Glutamatergic neuron (in vitro differentiated cells): ENCODE measurements around the gene BAHCC1. TPM values are rescaled to one million over a fixed set of nuclear protein-coding genes. Genes with fewer than 3 reads are reported as not detected.

ENCODE experiments used
- DNase-seq: peaks from one replicate; pipeline ENCODE4 v3.0.0; 2022
- H3K27ac Mint-ChIP-seq: one replicate; pipeline ENCODE4 v1.8.0; 2020; ENCODE audit warnings: mild to moderate bottlenecking, mixed read lengths, inconsistent platforms; ENCODE audit not compliant: unreplicated experiment
- H3K27me3 Mint-ChIP-seq: one replicate; pipeline ENCODE4 v1.8.0; 2020; ENCODE audit warnings: mild to moderate bottlenecking, moderate library complexity, mixed read lengths, inconsistent platforms; ENCODE audit not compliant: unreplicated experiment
- H3K36me3 Mint-ChIP-seq: one replicate; pipeline ENCODE4 v1.8.0; 2020; ENCODE audit warnings: mild to moderate bottlenecking, mixed read lengths, inconsistent platforms; ENCODE audit not compliant: unreplicated experiment
- H3K4me1 Mint-ChIP-seq: one replicate; pipeline ENCODE4 v1.8.0; 2020; ENCODE audit warnings: mild to moderate bottlenecking, low read depth, mixed read lengths, inconsistent platforms; ENCODE audit not compliant: unreplicated experiment
- H3K4me3 Mint-ChIP-seq: one replicate; pipeline ENCODE4 v1.8.0; 2020; ENCODE audit warnings: mild to moderate bottlenecking, mixed read lengths, inconsistent platforms; ENCODE audit not compliant: unreplicated experiment
- H3K9me3 Mint-ChIP-seq: one replicate; pipeline ENCODE4 v1.8.0; 2020; ENCODE audit warnings: mild to moderate bottlenecking, moderate library complexity, mixed read lengths, inconsistent platforms; ENCODE audit not compliant: unreplicated experiment
- CTCF ChIP-seq: fragments of 200-600 bp; sonication (generic); IDR thresholded peaks from one replicate; pipeline ENCODE4 v1.5.0; 2021; ENCODE audit not compliant: partially characterized antibody, unreplicated experiment
- total RNA-seq: library from RNA; stranded (reverse); fragmentation: NEBNext Ultra II Directional; extraction: Animal tissue kit (Norgen Biotek cat#: 25700); gene quantifications from one replicate; pipeline ENCODE4 v1.2.1, GENCODE V29; 2021; ENCODE audit not compliant: unreplicated experiment

The BAHCC1 gene
- total RNA-seq, 1 donor from 2014 or later, result 111 TPM

GRCh38 chr17:81487089-81487486 is 91.8 kb downstream of the BAHCC1 start:
- TF ChIP-seq CTCF, result no peak
- Mint-ChIP-seq H3K4me3 (no peak overlapping the region), H3K36me3 (no peaks in the 10 kb centered on the region), H3K27ac (no peak overlapping the region), H3K4me1 (peaks cover 26% of the 10 kb centered on the region), H3K27me3 (peaks cover 4% of the 10 kb centered on the region), H3K9me3 (peaks cover 7% of the 10 kb centered on the region)
- no peak for DNase-seq

GRCh38 chr17:81487487-81488275 is 92.4 kb downstream of the BAHCC1 start:
- Mint-ChIP-seq H3K27ac (no peak overlapping the region), H3K27me3 (peaks cover 7% of the 10 kb centered on the region), H3K4me3 (no peak overlapping the region), H3K36me3 (no peaks in the 10 kb centered on the region), H3K9me3 (peaks cover 7% of the 10 kb centered on the region), H3K4me1 (peaks cover 30% of the 10 kb centered on the region)
- TF ChIP-seq CTCF, result no peak
- DNase-seq, result peak; percentile 78

- Mint-ChIP-seq H3K9me3 (peaks cover 7% of the 10 kb centered on the region), H3K27ac (no peak overlapping the region), H3K27me3 (peaks cover 5% of the 10 kb centered on the region), H3K4me3 (no peak overlapping the region), H3K36me3 (no peaks in the 10 kb centered on the region), H3K4me1 (peaks cover 27% of the 10 kb centered on the region)
- no peak for DNase-seq
- TF ChIP-seq CTCF, result peak; percentile 12
Observed at GRCh38 chr17:81488276-81488860, 93.1 kb downstream of the BAHCC1 start.

- peak; percentile 72 for DNase-seq
- H3K9me3 Mint-ChIP-seq, result peaks cover 7% of the 10 kb centered on the region
- H3K4me1 Mint-ChIP-seq, result peaks cover 28% of the 10 kb centered on the region
- peaks cover 5% of the 10 kb centered on the region for H3K27me3 Mint-ChIP-seq
- no peaks in the 10 kb centered on the region for H3K36me3 Mint-ChIP-seq
- H3K27ac Mint-ChIP-seq, result peak overlapping the region; percentile 95
- H3K4me3 Mint-ChIP-seq, result peak overlapping the region; percentile 87
- TF ChIP-seq CTCF, result no peak
Observed at GRCh38 chr17:81489012-81489997, 94.0 kb downstream of the BAHCC1 start.
